Heart left ventricle (tissue), 13 donors: ENCODE measurements around the gene SORT1.

ENCODE experiments used
- CTCF ChIP-seq, 12 donors: fragments of 200-600 bp; sonication (generic) in 4 of 12; IDR thresholded peaks; one replicate each; pipeline versions ENCODE4 v1.5.0 to v1.8.0; 2018 to 2022; ENCODE audit warnings: antibody characterized with exemption in 12 of 12, mild to moderate bottlenecking in 5 of 12
- POLR2A ChIP-seq, 2 donors: fragments of 450-650 bp; IDR thresholded peaks; one replicate each; pipeline ENCODE4 v1.6.1; 2017; ENCODE audit warnings: antibody characterized with exemption in 2 of 2, mild to moderate bottlenecking in 2 of 2, moderate library complexity in 2 of 2
- donor health status: ischemic (EF 13 %, LVEDD 7.1; RV severe dilation, severe dysfunction).
- donor health status: DM: no; HTN: yes; CAD: no.
- donor health status: DM: no; HTN: no; CAD: no.
- donor health status: ischemic (EF 25% LVEDD 6.9; RV normal size, moderate dysfunction).
- donor health status: ischemic (EF 25% LVEDD 5.7; RV mildly dilated, moderate dysfunction).
- donor health status: ischemic (EF 35%, LVEDD 5.7; RV mildly dilated, moderate dysfunction).
- donor health status: nonischemic (EF 11% LVEDD 7.7; RV severe dilation, severe dysfunction).
- donor health status: DM: yes; HTN: yes; CAD: no.
- donor health status: PGD.
- donor health status: ischemic (EF 29% LVEDD 5.4; RV normal size, mild dysfunction).
- donor health status: nonischemic (EF 23%, LVEDD 6.1; RV moderate dilation, normal function).

GRCh38 chr1:109290137-109290536 is 107.6 kb downstream of the SORT1 start:
- TF ChIP-seq CTCF (IDR thresholded peaks at IDR 0.05): no peak
- no peak for TF ChIP-seq POLR2A (IDR thresholded peaks at IDR 0.05)
